ENCODE measurements around the gene FRG2C.
A peak's percentile ranks its signal among the peaks of the same experiment; 100 is the strongest.
"Not testable (repeated sequence)": the region's sequence is repeated elsewhere in the genome, so short reads cannot be mapped to it uniquely, and the experiment has no call there.

Gene FRG2C

DNA sequence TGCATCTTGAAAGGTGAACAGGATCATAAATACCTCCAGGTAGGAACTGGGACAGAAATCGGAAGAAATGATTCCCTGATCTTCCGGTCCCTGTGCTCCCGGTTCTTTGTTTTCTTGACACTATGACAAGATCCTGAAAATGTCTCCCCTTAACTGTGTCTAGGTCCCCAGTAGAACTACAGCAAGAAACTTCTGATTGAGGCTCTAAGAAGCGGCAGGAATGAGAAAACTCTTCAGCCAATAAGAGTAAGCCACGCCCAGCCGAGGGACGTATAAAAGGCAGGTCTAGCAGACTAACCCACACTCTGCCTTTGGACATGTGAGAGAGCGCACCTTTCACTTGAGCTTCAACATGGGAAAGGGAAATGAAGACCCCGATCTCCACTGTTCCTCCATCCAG is at the start of gene FRG2C:
TSS of gene FRG2C (plus strand) at position 301 of the 400 bp plus-strand sequence. CDS start at position 353, 52 bp downstream.
- DNase-seq (ENCODE audit: low read depth, low spot score): not testable (repeated sequence)

DNA sequence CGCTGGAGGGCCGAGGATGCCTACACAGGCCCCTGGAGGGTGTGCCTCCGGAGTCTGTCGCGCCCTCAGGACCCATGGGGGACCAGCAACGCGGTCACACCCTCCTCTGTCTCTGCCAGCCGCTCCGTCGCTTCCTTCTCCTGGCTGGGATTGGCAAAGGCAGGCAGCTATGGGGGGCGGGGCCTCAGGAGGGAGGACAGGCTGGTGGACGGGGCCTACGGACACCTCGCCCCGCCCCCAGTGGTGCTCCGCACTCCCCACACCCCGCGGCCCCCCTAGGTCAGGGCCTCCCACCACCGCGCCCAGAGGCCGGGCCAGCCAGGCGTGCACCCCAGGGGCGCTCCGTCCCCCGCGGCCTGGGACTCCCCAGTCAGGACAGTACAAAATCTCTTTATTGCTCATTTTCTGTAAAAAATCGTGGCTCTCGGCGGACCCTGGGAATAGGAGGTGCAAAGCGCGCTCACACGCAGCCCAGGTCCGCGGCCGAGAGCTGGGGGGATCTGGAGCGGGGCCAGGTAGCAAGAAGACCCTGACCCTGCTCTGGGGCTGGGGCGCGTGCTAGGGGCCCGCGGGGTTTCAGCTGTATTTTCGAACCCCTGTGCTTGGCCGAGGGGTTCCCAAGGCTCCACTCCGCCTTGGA is 45.3 kb upstream of the FRG2C start:
- DNase-seq (ENCODE audit: low read depth, low spot score): not testable (repeated sequence)

DNA sequence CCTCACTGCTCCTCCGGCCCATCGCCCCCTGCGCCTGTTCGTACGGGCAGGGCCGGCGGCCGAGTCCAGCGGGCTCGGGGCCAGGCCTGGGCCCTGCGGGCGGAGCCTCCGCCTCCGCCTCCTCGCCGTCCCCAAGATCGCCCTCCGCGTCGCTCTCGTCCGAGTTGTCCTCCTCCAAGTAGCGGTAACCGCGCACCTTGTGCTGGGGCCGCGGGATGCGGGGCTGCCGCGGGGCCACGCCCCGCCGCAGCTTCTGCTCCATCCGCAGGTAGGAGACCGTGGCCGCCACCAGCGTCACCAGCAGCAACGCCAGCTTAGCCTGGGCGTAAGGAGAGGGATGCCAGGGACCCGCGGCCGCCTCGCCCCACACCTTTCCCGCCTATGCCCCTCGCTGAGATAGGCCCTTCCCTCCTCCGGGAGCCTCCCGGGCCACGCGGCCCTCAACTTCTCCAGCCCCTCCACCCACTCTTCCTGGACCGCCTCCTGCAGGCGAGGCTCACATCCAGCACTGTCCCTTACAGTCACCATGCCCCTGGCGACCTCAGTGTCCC is 44.6 kb upstream of the FRG2C start:
- not testable (repeated sequence) for DNase-seq (ENCODE audit: low read depth, low spot score)

DNA sequence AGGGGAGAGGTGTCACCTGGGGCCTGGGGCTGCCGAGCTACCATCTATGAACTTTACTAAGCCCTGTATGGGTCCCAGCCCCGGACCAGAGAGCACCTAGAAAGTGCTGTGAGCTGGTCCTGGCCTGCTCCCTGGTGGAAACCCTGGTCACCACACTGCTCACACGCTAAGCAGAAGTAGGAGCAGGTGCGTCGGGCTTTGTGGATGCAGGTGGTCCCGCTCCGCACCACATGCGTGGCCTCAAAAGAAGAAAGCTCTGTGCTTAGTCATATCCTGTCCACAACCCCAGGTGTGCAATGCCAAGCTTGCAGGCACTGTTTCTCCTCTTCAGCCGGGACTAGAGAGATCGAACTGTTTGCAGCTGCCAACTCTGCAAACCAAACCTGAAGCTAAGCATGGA is 42.4 kb upstream of the FRG2C start:
- not testable (repeated sequence) for DNase-seq (ENCODE audit: low read depth, low spot score)

DNA sequence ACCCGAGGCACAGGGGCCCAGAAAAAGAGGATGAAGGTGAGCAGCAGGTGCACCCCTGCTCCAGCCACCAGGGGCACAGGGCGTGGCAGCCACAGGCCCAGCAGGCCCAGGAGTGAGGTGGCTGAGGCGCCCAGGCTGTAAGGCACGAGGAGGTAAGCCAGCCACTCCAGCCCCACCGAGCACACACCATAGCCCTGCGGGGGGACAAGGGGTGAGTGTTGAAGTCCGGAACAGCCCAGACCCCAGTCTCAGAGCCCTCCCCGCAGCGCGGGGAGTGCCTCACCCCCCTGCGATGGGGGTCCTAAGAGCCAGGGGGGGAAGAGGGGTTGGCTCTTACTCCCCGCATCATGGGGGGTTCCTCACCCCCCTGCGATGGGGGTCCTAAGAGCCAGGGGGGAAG is 40.5 kb upstream of the FRG2C start:
- DNase-seq (ENCODE audit: low read depth, low spot score): not testable (repeated sequence)

DNA sequence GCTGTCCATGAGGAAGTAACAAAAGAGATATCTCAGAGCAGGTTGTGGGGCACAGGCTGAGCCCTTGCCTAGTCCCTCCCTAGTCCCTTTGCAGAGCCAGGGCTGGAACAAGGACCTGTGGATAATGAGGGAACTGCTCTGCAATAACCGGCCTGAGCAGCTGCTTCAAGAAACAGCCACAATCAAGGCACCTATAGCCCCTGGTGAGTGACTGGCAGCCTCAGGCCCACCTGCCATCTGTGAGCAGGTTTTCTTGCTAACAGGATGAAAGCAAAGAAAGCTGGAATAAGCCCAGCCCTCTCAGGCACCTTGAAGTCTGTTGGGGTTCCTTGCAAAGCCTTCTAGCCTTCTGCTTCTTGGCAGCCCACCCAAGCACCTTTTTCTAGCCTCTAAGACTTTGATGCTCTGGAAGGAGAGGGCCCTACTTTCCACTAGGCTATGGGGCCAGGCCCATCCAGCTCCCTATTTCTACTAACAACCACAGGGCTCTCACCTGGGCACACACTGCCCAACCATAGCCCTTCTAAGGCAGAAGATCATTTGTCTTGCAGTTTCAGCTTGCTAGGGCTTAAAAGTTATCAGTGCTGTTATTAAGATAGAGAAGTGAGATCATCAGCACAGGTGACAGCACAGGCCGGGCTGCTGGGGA is 33.1 kb upstream of the FRG2C start:
- DNase-seq (ENCODE audit: low read depth, low spot score): not testable (repeated sequence)

DNA sequence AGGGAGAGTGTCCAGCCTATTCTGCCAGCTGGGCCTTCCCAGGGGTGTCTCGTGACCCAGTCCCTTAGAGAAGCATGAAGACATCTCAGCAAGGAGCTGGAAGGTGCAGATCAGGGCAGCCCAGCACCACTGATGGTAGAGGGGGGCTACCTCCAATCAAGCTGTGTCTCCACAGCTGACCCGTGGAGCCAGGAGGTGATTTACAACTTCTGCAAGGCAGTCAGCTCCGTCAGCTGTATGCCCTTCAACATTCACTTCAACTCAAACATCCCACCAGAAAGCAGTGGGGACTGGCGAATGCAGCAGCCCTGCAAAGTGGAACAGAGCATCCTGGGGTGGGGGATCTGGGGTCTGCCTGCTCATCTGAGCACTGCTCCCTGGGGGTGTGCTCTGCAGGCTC is 32.6 kb upstream of the FRG2C start:
- no peak for DNase-seq (ENCODE audit: low read depth, low spot score)

DNA sequence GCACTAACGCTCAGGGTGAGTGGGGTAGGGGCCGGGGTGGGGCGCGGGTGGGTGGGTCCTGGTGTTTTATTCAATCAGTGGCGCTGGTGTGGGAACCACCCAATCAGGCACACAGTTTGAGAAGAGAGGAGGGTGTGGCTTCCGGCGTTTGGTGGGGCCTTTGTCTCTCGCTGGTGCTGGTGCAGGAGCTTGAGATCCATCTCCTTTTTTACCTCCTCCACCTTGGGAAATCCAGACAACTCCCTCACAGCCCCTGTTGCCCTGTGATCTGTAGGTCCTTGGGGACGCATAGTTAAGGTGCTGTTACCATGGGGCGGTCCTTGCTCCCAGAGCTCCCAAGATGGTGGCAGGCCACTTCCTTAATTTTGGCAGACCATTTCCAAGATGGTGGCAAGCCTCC is 25.2 kb upstream of the FRG2C start:
- DNase-seq (ENCODE audit: low read depth, low spot score): not testable (repeated sequence)

DNA sequence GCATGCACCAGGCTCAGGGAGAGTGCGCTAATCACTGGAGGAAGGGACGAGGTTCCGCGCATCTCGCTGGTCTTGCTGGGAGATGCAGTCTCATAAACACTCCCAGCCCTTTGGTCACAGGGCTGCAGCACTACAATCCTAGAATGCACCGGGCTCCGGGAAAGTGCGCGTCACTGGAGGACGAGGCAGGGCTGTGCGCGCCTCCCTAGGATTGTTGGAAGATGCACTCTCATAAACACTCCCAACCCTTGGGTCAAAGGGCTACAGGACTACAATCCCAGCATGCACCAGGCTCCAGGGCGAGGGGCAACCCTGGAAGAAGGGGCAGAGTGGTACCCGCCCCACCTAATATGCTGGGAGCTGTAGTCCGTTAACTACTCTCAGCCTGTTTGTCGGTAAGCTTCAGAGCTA is 23.0 kb upstream of the FRG2C start:
- DNase-seq (ENCODE audit: low read depth, low spot score): not testable (repeated sequence)

DNA sequence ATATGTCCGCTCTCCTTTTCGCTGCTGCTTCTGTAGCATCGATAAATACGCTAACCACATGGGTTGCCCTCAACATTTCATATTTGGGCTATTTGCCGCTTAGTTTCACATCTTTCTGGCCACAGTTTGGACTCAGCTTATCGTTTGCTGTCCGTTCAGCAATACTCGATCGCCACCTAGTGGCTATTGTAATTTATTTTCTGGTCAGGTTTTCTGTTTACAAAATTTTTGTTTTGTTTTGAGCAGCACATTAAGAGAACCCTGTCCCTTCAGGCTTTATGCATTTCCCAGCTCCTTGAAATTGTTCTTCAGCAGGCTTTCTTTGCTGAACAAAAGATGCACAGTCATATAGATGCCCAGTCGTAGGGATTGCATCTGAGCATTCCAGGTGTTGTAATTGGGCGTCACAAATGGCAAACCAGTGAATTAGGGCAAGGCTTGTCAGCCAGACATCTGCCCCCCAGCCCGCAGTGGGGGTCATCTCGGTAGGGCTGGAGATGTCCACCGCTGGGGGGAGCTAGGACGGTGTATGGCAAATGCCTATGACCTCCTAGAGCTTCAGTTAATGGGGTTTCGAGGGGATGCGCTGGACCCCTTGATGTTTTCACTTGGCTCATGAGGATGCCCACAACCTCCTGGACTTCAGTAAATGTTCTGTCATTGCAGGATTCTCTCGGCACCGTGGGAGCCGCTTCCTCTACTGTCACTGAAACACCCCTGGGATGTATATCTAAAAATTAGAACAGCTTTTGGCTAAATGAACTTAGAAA is 20.9 kb upstream of the FRG2C start:
- DNase-seq (ENCODE audit: low read depth, low spot score): not testable (repeated sequence)

DNA sequence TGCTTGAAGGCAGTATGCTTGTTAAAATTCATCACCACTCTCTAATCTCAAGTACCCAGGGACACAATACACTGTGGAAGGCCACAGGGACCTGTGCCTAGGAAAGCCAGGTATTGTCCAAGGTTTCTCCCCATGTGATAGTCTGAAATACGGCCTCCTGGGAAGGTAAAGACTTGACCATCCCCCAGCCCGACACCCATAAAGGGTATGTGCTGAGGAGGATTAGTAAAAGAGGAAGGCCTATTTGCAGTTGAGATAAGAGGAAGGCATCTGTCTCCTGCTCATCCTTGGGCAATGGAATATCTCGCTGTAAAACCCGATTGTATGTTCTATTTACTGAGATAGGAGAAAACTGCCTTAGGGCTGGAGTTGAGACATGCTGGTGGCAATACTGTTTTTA is 18.6 kb upstream of the FRG2C start:
- not testable (repeated sequence) for DNase-seq (ENCODE audit: low read depth, low spot score)

DNA sequence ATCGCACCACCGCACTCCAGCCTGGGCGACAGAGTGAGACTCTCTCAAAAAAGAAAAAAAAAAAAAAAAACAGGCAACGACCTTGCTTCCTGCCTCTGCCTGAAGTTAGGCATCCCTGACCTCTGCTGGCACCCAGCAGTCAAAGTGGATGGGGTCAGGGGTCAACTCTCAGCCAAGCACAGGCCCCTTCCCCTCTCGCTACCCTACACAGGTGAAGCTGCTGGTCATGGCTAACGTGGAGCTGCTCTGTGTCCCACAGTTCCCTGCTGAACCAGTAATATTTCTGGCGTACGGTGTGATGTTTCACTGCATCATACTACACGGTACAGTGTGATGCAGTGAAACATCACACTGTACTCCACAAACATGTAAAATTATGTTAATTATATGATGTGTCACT is 13.9 kb upstream of the FRG2C start:
- no peak for DNase-seq (ENCODE audit: low read depth, low spot score)

DNA sequence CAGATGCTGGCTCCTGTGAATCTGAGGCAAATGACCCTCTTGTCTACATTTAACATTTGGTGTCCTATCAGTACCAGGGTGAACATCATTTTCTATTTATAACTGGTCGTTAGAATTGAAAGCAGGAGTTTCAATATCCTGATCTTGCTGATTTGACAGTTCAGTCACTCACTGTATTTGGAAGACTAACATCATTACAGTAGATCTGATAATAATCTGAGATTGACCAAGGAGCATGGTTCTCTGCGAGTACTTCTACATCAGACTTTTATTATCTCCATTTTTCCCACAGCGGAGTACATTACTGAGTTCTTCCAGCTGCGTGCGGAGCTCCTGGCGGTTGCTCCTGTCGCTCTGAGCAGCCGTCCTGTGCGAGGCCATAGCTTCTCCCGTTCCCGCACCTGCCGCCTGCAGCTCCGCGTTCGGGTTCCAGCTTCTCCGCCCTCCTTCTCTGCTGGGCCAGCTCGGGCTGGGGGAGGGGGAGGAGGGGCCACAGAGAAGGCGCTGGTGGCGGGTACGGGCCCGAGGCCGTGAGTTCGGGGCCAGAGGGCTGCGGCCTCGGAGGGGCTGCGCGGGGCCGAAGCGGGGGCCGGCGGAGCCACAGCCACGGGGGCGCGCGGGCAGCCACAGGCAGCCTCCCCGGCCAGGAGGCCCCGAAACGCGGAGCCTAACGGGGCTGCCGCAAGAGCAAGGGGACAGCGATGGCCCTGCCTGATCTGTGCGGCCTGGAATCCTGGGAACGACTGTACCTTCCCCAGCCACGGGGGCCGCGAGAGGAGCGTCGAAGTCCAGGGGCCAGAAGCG is 8.8 kb upstream of the FRG2C start:
- DNase-seq (ENCODE audit: low read depth, low spot score): not testable (repeated sequence)

DNA sequence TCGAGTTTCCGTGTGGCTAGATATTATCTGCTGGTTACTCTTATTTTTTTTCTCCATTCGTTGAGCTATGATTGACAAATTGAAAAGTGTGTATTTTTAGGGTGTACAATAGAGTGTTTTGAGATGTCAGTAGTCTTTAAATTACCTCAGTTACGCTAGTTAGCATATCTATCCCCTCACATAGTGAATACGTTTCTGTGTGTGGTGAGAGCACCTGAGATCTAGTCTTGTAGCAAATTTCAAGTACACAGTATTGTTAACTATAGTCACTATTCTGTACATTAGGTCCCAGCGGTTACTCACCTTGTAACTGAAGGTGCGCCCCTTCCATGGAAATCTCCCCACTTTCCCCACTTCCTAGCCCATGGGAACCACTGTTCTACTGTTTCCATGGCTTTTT is 8.2 kb upstream of the FRG2C start:
- not testable (repeated sequence) for DNase-seq (ENCODE audit: low read depth, low spot score)

DNA sequence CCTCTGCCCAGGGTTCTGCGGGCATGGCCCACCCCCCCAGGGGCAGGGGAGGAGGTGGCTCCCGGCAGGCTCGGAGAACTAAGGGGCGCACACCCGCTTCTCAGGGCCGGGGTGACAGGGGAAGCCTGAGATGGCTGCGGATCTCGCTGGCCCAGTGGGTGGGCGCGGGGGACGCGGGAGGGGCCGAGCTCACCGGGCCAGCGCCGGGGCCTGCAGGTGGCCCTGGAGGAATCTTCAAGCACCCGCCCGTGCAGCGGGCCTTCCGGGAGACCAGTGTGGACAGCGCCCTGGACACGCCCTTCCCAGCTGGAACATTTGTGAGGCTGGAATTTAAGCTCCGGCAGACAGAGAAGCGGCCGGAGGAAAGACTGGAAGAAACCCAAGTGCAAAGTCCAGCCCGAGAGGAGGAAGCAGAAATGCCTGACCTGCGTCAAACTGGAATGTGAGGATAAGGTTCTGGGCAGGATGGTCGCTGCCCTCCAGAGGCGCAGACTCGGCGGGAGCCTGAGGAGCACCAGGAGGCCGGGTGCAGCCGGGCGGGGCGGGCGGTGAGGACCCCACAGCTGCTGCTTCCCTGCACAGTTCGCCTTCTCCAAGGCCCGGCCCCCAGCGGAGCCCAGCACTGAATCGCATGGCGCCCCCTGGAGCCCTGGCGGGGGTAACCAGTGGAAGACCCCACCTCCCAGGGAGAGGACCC is 5.6 kb upstream of the FRG2C start:
- DNase-seq (ENCODE audit: low read depth, low spot score): not testable (repeated sequence)

DNA sequence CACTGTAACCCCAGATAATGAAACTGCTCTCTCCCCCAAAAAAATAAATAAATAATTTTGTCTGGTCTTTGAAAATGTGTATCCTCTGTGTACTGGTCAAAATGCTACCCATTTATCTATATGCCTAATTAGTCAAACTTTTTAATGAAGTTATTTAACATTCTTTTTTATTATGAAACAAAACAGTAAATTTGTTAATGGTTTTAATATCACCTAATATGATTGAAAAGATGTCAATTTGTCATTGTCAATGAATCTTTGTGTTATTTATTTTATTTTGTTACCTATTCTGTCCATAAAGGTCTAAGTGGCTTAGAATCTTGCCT is 5.1 kb upstream of the FRG2C start:
- not testable (repeated sequence) for DNase-seq (ENCODE audit: low read depth, low spot score)

DNA sequence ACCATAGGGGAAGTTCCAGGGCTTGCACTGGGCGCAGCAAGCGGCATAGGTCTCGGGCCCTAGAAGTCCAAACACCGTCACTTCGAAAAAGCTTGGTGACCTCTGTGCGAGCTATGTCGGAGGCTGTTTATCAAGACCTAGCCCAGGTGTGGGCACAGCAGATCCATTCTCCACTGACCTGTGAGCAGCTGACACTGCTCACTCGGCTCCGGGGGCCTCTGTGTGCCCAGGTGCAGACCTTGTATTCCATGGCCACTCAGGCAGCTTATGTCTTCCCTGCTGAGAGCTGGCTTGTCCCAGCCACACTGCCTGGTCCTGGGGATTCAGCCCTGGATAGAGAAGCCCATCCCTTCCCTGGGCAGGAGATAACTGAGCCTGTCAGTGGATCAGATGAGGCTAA is 1.5 kb downstream of the FRG2C start:
- not testable (repeated sequence) for DNase-seq (ENCODE audit: low read depth, low spot score)

DNA sequence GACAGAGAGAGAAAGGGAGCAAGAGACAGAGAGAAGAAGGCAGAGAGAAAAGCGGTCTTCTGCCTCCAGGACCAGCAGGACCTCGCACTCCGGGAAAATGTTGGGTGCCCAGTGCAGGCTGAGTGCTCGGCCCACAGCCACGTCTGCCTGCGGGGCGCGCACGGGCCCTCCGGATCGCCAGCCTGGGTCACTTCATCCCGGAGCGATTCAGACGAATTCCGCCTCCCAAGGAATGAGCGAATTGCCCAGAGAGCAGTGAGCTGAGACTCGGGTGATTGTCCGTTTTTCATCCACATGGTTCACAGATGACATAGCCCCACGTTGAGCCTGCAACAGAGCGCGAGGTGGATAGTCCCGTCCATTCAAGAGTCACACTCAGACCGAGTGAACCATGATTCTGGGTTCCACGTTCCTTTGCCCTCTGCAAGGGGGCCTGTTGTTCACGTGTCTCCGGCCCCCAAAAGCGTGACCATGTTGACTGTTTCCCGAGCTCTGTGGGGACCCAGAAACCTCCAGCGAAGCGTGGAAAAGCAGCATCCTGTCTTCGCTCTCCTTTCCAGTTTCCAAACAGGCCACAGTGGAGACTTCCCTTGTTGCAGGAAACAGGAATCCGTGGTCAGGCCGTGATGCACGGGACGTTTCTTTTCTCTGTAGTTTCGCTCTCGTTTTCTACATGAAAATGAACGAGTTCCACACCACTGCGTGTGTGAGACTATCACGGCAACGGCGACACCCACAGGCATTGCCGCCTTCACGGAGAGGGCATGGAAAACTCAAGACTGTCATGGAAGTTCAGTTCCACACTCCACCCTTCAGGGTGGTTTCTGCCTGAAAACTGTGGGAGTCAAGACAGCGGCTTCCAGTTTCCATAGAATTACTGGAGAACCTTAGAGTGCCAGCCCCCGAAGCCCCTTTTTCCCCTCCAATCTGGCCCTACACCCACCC is 3.9 kb downstream of the FRG2C start:
- DNase-seq (ENCODE audit: low read depth, low spot score): not testable (repeated sequence)

DNA sequence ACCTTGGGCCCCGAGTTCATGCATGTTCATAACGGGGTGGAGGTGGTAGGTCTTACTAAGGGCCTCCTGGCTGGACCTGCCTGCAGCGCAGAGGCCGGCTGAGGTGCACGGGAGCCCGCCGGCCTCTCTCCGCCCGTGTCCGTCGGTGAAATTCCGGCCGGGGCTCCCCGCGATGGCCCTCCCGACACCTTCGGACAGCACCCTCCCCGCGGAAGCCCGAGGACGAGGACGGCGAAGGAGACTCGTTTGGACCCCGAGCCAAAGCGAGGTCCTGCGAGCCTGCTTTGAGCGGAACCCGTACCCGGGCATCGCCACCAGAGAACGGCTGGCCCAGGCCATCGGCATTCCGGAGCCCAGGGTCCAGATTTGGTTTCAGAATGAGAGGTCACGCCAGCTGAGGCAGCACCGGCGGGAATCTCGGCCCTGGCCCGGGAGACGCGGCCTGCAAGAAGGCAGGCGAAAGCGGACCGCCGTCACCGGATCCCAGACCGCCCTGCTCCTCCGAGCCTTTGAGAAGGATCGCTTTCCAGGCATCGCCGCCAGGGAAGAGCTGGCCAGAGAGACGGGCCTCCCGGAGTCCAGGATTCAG is 4.7 kb downstream of the FRG2C start:
- DNase-seq (ENCODE audit: low read depth, low spot score): peak; percentile 46

All from activated CD4-positive, CD25-positive, alpha-beta regulatory T cell treated with anti-CD3 and anti-CD28 coated beads, Interleukin-2, amount 50 U/mL, for 16 hours (primary cell).